Left lobe of liver (tissue), 2 donors: ENCODE data around the gene MNX1. TPM values are rescaled to one million over a fixed set of nuclear protein-coding genes. Genes with fewer than 3 reads are reported as not detected.

Experiments used
- ATAC-seq: fragments of 200-7000 bp; cut with Tn5 transposase; one replicate; pipeline ENCODE4 v1.9.1; 2020; ENCODE audit warnings: mild to moderate bottlenecking, moderate library complexity
- DNase-seq: peaks from one replicate; pipeline ENCODE4 v3.0.0-alpha.2; 2020; ENCODE audit warnings: low spot score
- total RNA-seq: library from RNA; stranded (reverse); gene quantifications from one replicate; pipeline ENCODE4 v1.2.1, GENCODE V29; 2021
- donor health status: DM: no; HTN: no; CAD: no; lungs with moderate emphysema.
- donor health status: DM: no; HTN: yes; CAD: no.

The MNX1 gene
- total RNA-seq, 1 donor from 2014 or later = not detected

GRCh38 chr7:156985101-156985992 is 25.1 kb downstream of the MNX1 start:
- no peak for DNase-seq
- ATAC-seq = no peak

GRCh38 chr7:156984174-156984891 is 26.1 kb downstream of the MNX1 start:
- ATAC-seq (no peak), DNase-seq (no peak)

GRCh38 chr7:156979711-156980110 is 30.8 kb downstream of the MNX1 start:
- DNase-seq (no peak), ATAC-seq (no peak)

- ATAC-seq = no peak
- DNase-seq = no peak
These were observed 31.4 kb downstream of the MNX1 start for GRCh38 chr7:156979007-156979606.

- DNase-seq (no peak), ATAC-seq (no peak)
These were observed 34.8 kb downstream of the MNX1 start for GRCh38 chr7:156975620-156976019.

- no peak for DNase-seq
These were observed 40.5 kb downstream of the MNX1 start for GRCh38 chr7:156969972-156970420.

GRCh38 chr7:156968183-156968582 is 42.3 kb downstream of the MNX1 start:
- ATAC-seq (no peak), DNase-seq (no peak)

More at GRCh38 chr7:156969972-156970420, 40.5 kb downstream of the MNX1 start:
- peak; percentile 72 for ATAC-seq

GRCh38 chr7:156966387-156966786 is 44.1 kb downstream of the MNX1 start:
- DNase-seq = no peak
- ATAC-seq = no peak

- DNase-seq = no peak
- no peak for ATAC-seq
These were observed 45.5 kb downstream of the MNX1 start for GRCh38 chr7:156964971-156965370.

- no peak for ATAC-seq
- DNase-seq = no peak
These were observed 47.0 kb downstream of the MNX1 start for GRCh38 chr7:156963472-156963871.

GRCh38 chr7:156962897-156963296 is 47.6 kb downstream of the MNX1 start:
- no peak for ATAC-seq
- DNase-seq = no peak

GRCh38 chr7:156962145-156962544 is 48.3 kb downstream of the MNX1 start:
- ATAC-seq (no peak), DNase-seq (no peak)

GRCh38 chr7:156956727-156957126 is 53.7 kb downstream of the MNX1 start:
- DNase-seq (no peak), ATAC-seq (no peak)

GRCh38 chr7:156954941-156955340 is 55.5 kb downstream of the MNX1 start:
- ATAC-seq (no peak), DNase-seq (no peak)

Other genes with a start within 250 kb of the MNX1 start
- gene LMBR1, start 117.5 kb downstream of the MNX1 start, total RNA-seq = 28.7 TPM
- 7.2 TPM for gene NOM1, start 61.0 kb downstream of the MNX1 start, total RNA-seq
- 29.2 TPM for gene UBE3C, start 128.3 kb upstream of the MNX1 start, total RNA-seq